ENCODE data around the gene ZNF619.

ZNF619 gene

GRCh38 chr3:40528426-40528825, 51.5 kb downstream of the ZNF619 start:
- H3K9me3 ChIP-seq (ENCODE audit: control insufficient read depth, insufficient read depth, low read length) = no peaks in the 10 kb centered on the region; the same call in 1 of the 2 replicates
- no peak overlapping the region for H3K9ac ChIP-seq (ENCODE audit: low read depth, low read length)
- no peaks in the 10 kb centered on the region for H3K27me3 ChIP-seq (ENCODE audit: control insufficient read depth, insufficient read depth, low read length)
- peaks cover 64% of the 10 kb centered on the region for H3K36me3 ChIP-seq (ENCODE audit: control insufficient read depth, insufficient read depth, low read length)
- H3K27ac ChIP-seq (ENCODE audit: low read depth, low read length) = no peak overlapping the region
- H3K4me1 ChIP-seq (ENCODE audit: control insufficient read depth, insufficient read depth, low read length) = 0 out of 2 replicates have a peak, but pooled peaks cover 4% of the 10 kb centered on the region
- H3K4me3 ChIP-seq (ENCODE audit: low read depth, low read length) = no peak overlapping the region

DNA sequence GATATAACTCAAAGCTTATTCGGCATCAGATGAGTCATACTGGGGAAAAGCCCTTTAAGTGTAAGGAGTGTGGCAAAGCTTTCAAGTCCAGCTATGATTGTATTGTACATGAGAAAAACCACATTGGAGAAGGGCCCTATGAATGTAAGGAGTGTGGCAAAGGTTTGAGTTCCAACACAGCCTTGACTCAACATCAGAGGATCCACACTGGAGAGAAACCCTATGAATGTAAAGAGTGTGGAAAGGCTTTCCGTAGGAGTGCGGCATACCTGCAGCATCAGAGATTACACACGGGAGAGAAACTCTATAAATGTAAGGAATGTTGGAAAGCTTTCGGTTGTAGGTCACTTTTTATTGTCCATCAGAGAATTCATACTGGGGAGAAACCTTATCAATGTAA, 55.3 kb downstream of the ZNF619 start:
- Histone ChIP-seq H3K4me3 (ENCODE audit: low read depth, low read length) (no peak overlapping the region), H3K9me3 (ENCODE audit: control insufficient read depth, insufficient read depth, low read length) (no peaks in the 10 kb centered on the region; the same call in 1 of the 2 replicates), H3K27ac (ENCODE audit: low read depth, low read length) (no peak overlapping the region), H3K4me1 (ENCODE audit: control insufficient read depth, insufficient read depth, low read length) (no peaks in the 10 kb centered on the region), H3K27me3 (ENCODE audit: control insufficient read depth, insufficient read depth, low read length) (no peaks in the 10 kb centered on the region), H3K36me3 (ENCODE audit: control insufficient read depth, insufficient read depth, low read length) (peaks cover 75% of the 10 kb centered on the region), H3K9ac (ENCODE audit: low read depth, low read length) (no peak overlapping the region)

- Histone ChIP-seq H3K27ac (ENCODE audit: low read depth, low read length) (no peak overlapping the region), H3K9ac (ENCODE audit: low read depth, low read length) (no peak overlapping the region), H3K4me1 (ENCODE audit: control insufficient read depth, insufficient read depth, low read length) (no peaks in the 10 kb centered on the region), H3K4me3 (ENCODE audit: low read depth, low read length) (no peak overlapping the region), H3K9me3 (ENCODE audit: control insufficient read depth, insufficient read depth, low read length) (peaks cover 4% of the 10 kb centered on the region), H3K27me3 (ENCODE audit: control insufficient read depth, insufficient read depth, low read length) (no peaks in the 10 kb centered on the region), H3K36me3 (ENCODE audit: control insufficient read depth, insufficient read depth, low read length) (peaks cover 58% of the 10 kb centered on the region)
Measured at GRCh38 chr3:40534283-40534682, 57.4 kb downstream of the ZNF619 start.
